Testis (tissue), 2 donors: ENCODE measurements around the gene ITPKB.

Experiments used
- POLR2A ChIP-seq: fragments of 450-650 bp; IDR thresholded peaks from one replicate; pipeline ENCODE4 v1.6.1; 2017; ENCODE audit warnings: antibody characterized with exemption, mild to moderate bottlenecking, moderate library complexity
- TF ChIP-seq, protein P1 (sequence below), 3 experiments: fragments of 450-650 bp in 2 of 3; fragments of 200-600 bp in 1 of 3; sonication (generic) in 1 of 3; IDR thresholded peaks; one replicate each; pipeline ENCODE4 v1.5.1; 2016 to 2019; ENCODE audit warnings: antibody characterized with exemption in 3 of 3, mild to moderate bottlenecking in 2 of 3, moderate library complexity in 1 of 3

DNA sequence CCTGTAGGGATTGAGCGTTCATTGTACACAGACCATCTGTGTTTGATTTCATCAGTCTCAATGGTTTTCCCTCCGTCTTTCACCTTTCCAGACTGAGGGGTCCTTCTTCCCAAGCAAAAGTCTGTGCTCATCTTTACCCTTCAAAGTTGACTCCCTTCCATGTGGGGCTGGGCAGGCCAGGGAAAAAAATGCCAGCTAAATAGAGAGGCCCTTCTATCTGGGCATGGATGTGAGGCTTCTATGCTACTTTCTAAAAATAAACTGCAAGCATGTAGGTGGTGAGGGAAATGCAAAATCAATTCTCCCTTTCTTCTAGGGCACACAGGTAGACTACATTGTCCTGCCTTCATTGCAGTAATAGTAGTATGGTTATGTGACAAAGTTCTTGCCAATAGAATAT, 46.7 kb upstream of the ITPKB start:
- TF ChIP-seq, protein P1, sequence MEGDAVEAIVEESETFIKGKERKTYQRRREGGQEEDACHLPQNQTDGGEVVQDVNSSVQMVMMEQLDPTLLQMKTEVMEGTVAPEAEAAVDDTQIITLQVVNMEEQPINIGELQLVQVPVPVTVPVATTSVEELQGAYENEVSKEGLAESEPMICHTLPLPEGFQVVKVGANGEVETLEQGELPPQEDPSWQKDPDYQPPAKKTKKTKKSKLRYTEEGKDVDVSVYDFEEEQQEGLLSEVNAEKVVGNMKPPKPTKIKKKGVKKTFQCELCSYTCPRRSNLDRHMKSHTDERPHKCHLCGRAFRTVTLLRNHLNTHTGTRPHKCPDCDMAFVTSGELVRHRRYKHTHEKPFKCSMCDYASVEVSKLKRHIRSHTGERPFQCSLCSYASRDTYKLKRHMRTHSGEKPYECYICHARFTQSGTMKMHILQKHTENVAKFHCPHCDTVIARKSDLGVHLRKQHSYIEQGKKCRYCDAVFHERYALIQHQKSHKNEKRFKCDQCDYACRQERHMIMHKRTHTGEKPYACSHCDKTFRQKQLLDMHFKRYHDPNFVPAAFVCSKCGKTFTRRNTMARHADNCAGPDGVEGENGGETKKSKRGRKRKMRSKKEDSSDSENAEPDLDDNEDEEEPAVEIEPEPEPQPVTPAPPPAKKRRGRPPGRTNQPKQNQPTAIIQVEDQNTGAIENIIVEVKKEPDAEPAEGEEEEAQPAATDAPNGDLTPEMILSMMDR (IDR thresholded peaks at IDR 0.05) = no peak
- no peak for TF ChIP-seq POLR2A
